Heart right ventricle (tissue), 16 donors: ENCODE data around the gene CABP7. TPM values are rescaled to one million over a fixed set of nuclear protein-coding genes. Genes with fewer than 3 reads are reported as not detected.
A peak's percentile ranks its signal among the peaks of the same experiment; 100 is the strongest.

Experiments used
- ATAC-seq, 8 donors: fragments of 200-7000 bp; cut with Tn5 transposase; one replicate each; pipeline ENCODE4 v1.9.1; 2020; ENCODE audit warnings: mild to moderate bottlenecking in 8 of 8, moderate library complexity in 8 of 8, moderate number of reproducible peaks in 1 of 8
- DNase-seq, 2 donors: peaks; one replicate each; pipeline ENCODE4 v3.0.0-alpha.2; 2020
- H3K27ac ChIP-seq, 10 donors: fragments of 200-600 bp; sonication (generic) in 2 of 10; one replicate each; pipeline versions ENCODE4 v1.5.0 to v1.8.0; 2020 to 2022; ENCODE audit warnings: mild to moderate bottlenecking in 3 of 10
- H3K27me3 ChIP-seq, 7 donors: fragments of 200-600 bp; one replicate each; pipeline ENCODE4 v1.8.0; 2021 to 2022; ENCODE audit warnings: mild to moderate bottlenecking in 2 of 7
- H3K36me3 ChIP-seq, 9 donors: fragments of 200-600 bp; sonication (generic) in 1 of 9; one replicate each; pipeline versions ENCODE4 v1.5.0 to v1.8.0; 2020 to 2022; ENCODE audit warnings: mild to moderate bottlenecking in 2 of 9
- H3K4me1 ChIP-seq, 9 donors: fragments of 200-600 bp; sonication (generic) in 1 of 9; one replicate each; pipeline versions ENCODE4 v1.5.0 to v1.8.0; 2020 to 2022; ENCODE audit warnings: mild to moderate bottlenecking in 4 of 9
- H3K4me3 ChIP-seq, 10 donors: fragments of 200-600 bp; sonication (generic) in 2 of 10; one replicate each; pipeline versions ENCODE4 v1.5.0 to v1.8.0; 2020 to 2022; ENCODE audit warnings: mild to moderate bottlenecking in 7 of 10, moderate library complexity in 2 of 10
- H3K9me3 ChIP-seq, 11 donors: fragments of 200-600 bp in 10 of 11; sonication (generic) in 2 of 11; one replicate each; pipeline versions ENCODE4 v1.5.0 to v1.8.0; 2013 to 2022; ENCODE audit warnings: mild to moderate bottlenecking in 2 of 11, control low read depth in 1 of 11, moderate library complexity in 1 of 11
- WGBS, 2 donors: extraction: QIAGEN DNeasy Blood & Tissue Kit; methylation state at CpG; one replicate each; pipeline ENCODE4 v1.1.7; 2013; ENCODE audit warnings: inconsistent platforms in 1 of 2; 5-methylcytosine and 5-hydroxymethylcytosine counted together
- intact Hi-C, 10 donors: fragments of 100-400 bp; cut with DNase I; formaldehyde crosslinking; loops; one replicate each; pipeline versions ENCODE4 v1.11.1 to v1.14.2; 2022
- polyA plus RNA-seq, 2 donors: library from polyadenylated mRNA; stranded (reverse); fragments of 200-250 nt; gene quantifications; one replicate each; pipeline ENCODE4 v1.2.3, GENCODE V29; 2013
- total RNA-seq, 10 donors: library from RNA; stranded (reverse); fragmentation: NEBNext Ultra II Directional in 3 of 10; extraction: Animal tissue kit (Norgen Biotek cat#: 25700) in 3 of 10; gene quantifications; one replicate each; pipeline versions ENCODE4 v1.2.1 to v1.2.4, GENCODE V29; 2021 to 2023
- TF ChIP-seq, protein P1 (sequence below), 9 donors: fragments of 200-600 bp; sonication (generic) in 2 of 9; IDR thresholded peaks; one replicate each; pipeline versions ENCODE4 v1.5.0 to v1.8.0; 2021 to 2022; ENCODE audit warnings: antibody characterized with exemption in 9 of 9, mild to moderate bottlenecking in 5 of 9, moderate library complexity in 1 of 9
- donor health status: Arrhythmogenic right ventricular cardiomyopathy.
- donor health status: ischemic (EF 13 %, LVEDD 7.1; RV severe dilation, severe dysfunction).
- donor health status: healthy with polysubstance abuse.
- donor health status: DM: no; HTN: yes; CAD: no.
- donor health status: DM: no; HTN: no; CAD: no.
- donor health status: ischemic (EF 25% LVEDD 6.9; RV normal size, moderate dysfunction).
- donor health status: ischemic (EF 25% LVEDD 5.7; RV mildly dilated, moderate dysfunction).
- donor health status: healthy.
- donor health status: DM: yes; HTN: yes; CAD: no.
- donor health status: Ischemic cardiomyopathy.
- donor health status: ischemic (EF 35%, LVEDD 5.7; RV mildly dilated, moderate dysfunction).
- donor health status: nonischemic (EF 11% LVEDD 7.7; RV severe dilation, severe dysfunction).
- donor health status: DM: yes; HTN: yes; CAD: no.
- donor health status: PGD.
- donor health status: ischemic (EF 29% LVEDD 5.4; RV normal size, mild dysfunction).
- donor health status: nonischemic (EF 23%, LVEDD 6.1; RV moderate dilation, normal function).

Gene CABP7
- total and polyA plus RNA-seq, 12 donors = 0.07 to 0.15 TPM; not detected in 10

GRCh38 chr22:29772170-29772641, 52.4 kb downstream of the CABP7 start:
- Histone ChIP-seq H3K27ac (peak overlapping the region in 1 of 10 donors; percentile 21), H3K4me1 (peaks cover 3 to 36% (median 25%) of the 10 kb centered on the region in 9 donors), H3K27me3 (no peaks in the 10 kb centered on the region), H3K9me3 (no peaks in the 10 kb centered on the region), H3K36me3 (peaks cover 0 to 32% (median 20%) of the 10 kb centered on the region in 9 donors), H3K4me3 (no peak overlapping the region)
- no peak for DNase-seq
- TF ChIP-seq, protein P1, sequence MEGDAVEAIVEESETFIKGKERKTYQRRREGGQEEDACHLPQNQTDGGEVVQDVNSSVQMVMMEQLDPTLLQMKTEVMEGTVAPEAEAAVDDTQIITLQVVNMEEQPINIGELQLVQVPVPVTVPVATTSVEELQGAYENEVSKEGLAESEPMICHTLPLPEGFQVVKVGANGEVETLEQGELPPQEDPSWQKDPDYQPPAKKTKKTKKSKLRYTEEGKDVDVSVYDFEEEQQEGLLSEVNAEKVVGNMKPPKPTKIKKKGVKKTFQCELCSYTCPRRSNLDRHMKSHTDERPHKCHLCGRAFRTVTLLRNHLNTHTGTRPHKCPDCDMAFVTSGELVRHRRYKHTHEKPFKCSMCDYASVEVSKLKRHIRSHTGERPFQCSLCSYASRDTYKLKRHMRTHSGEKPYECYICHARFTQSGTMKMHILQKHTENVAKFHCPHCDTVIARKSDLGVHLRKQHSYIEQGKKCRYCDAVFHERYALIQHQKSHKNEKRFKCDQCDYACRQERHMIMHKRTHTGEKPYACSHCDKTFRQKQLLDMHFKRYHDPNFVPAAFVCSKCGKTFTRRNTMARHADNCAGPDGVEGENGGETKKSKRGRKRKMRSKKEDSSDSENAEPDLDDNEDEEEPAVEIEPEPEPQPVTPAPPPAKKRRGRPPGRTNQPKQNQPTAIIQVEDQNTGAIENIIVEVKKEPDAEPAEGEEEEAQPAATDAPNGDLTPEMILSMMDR (IDR thresholded peaks at IDR 0.05) = peak in 4 of 9 donors; percentile 38 to 43 (median 40)
- intact Hi-C loops = loop anchor here in 4 of 10 donors (10.0 kb wide), 2 partner anchors 63 to 233 kb away; partner anchors contain the start of gene ASCC2 (in 1 of the 4)
- ATAC-seq = peak in 2 of 8 donors; percentile 7 to 30
- WGBS, 2 donors = 42 to 45% methylated on average over 5 of the region's 5 CpGs

DNA sequence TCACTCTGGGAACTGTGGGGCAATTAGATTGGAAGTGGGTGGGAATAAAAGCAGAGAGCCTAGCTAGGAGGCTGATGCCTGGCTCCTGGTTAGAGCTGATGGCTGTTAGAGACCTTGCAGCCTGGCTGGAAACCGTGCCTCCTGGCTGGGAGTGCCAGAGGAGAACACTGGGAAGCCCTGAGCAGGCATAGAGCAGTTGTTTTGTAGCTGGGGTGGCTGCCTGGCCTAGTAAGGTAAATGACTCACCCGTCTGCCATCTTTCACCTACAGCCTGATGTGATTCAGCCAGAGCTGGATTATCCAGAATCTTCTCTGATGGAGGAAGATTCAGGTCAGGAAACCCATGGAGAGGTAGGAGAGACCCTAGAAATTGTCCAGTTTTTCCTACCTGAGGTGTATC, 53.4 kb downstream of the CABP7 start:
- TF ChIP-seq, protein P1 (IDR thresholded peaks at IDR 0.05) = no peak
- peak overlapping the region in 4 of 10 donors; percentile 1 to 48 (median 18) for H3K27ac ChIP-seq
- no peak for DNase-seq
- no peaks in the 10 kb centered on the region for H3K9me3 ChIP-seq
- no peaks in the 10 kb centered on the region for H3K27me3 ChIP-seq
- intact Hi-C loops = loop anchor here in 4 of 10 donors (10.0 kb wide), 2 partner anchors 62 to 232 kb away; partner anchors contain the start of gene ASCC2 (in 1 of the 4)
- peak in 5 of 8 donors; percentile 45 to 75 (median 68) for ATAC-seq
- WGBS, 2 donors = 72 to 87% methylated on average over 2 of the region's 2 CpGs
- peaks cover 3 to 31% (median 19%) of the 10 kb centered on the region in 9 donors for H3K4me1 ChIP-seq
- peaks cover 0 to 32% (median 20%) of the 10 kb centered on the region in 9 donors for H3K36me3 ChIP-seq
- H3K4me3 ChIP-seq = no peak overlapping the region

GRCh38 chr22:29780220-29780619, 60.4 kb downstream of the CABP7 start:
- TF ChIP-seq, protein P1 (IDR thresholded peaks at IDR 0.05) = no peak
- H3K27me3 ChIP-seq = no peaks in the 10 kb centered on the region
- WGBS, 2 donors = 98 to 99% methylated on average over 5 of the region's 5 CpGs
- peak overlapping the region; percentile 21 to 84 (median 78) for H3K27ac ChIP-seq
- H3K4me3 ChIP-seq = no peak overlapping the region
- no peaks in the 10 kb centered on the region for H3K36me3 ChIP-seq
- no peak for DNase-seq
- H3K4me1 ChIP-seq = peaks cover 10 to 51% (median 37%) of the 10 kb centered on the region in 9 donors
- no peak for ATAC-seq
- H3K9me3 ChIP-seq = no peaks in the 10 kb centered on the region
- intact Hi-C loops = loop anchor here in 1 of 10 donors (2.0 kb wide), 1 partner anchor 19 kb away; no protein-coding TSS in a partner anchor

- DNase-seq = no peak
- Histone ChIP-seq H3K27ac (peak overlapping the region; percentile 21 to 84 (median 78)), H3K9me3 (no peaks in the 10 kb centered on the region), H3K27me3 (no peaks in the 10 kb centered on the region), H3K4me3 (no peak overlapping the region), H3K4me1 (peaks cover 10 to 56% (median 41%) of the 10 kb centered on the region in 9 donors), H3K36me3 (no peaks in the 10 kb centered on the region)
- ATAC-seq = peak in 6 of 8 donors; percentile 16 to 46 (median 26)
- TF ChIP-seq, protein P1 (IDR thresholded peaks at IDR 0.05) = no peak
- intact Hi-C loops = loop anchor here in 1 of 10 donors (2.0 kb wide), 1 partner anchor 18 kb away; no protein-coding TSS in a partner anchor
- 29 to 32% methylated on average over 8 of the region's 8 CpGs for WGBS, 2 donors
Measured at GRCh38 chr22:29780748-29781676, 61.2 kb downstream of the CABP7 start.
